Smooth muscle cell (in vitro differentiated cells): Measurements from ENCODE around the gene PAAF1. TPM values are rescaled to one million over a fixed set of nuclear protein-coding genes. Genes with fewer than 3 reads are reported as not detected.

Source experiments
- DNase-seq: peaks from one replicate; lab custom pipeline; 2025; ENCODE audit not compliant: unreplicated experiment; lab: John Stamatoyannopoulos, UW
- H2AFZ ChIP-seq: fragments of 200-600 bp; sonication (generic); 2 replicates; pipeline ENCODE4 v1.6.0; 2016; ENCODE audit warnings: antibody characterized with exemption, low read depth, mild to moderate bottlenecking
- H3F3A ChIP-seq: fragments of 200-600 bp; sonication (generic); 2 replicates; pipeline ENCODE4 v1.6.0; 2017; ENCODE audit warnings: antibody characterized with exemption, low read depth
- H3K27ac ChIP-seq: fragments of 200-600 bp; sonication (generic); 2 replicates; pipeline ENCODE4 v1.5.1; 2016; ENCODE audit warnings: low read depth, mild to moderate bottlenecking
- H3K27me3 ChIP-seq: fragments of 200-600 bp; sonication (generic); 2 replicates; pipeline ENCODE4 v1.6.1; 2016; ENCODE audit warnings: low read depth, mild to moderate bottlenecking
- H3K36me3 ChIP-seq: fragments of 200-600 bp; sonication (generic); 2 replicates; pipeline ENCODE4 v1.5.1; 2016; ENCODE audit warnings: low read depth
- H3K4me1 ChIP-seq: fragments of 200-600 bp; sonication (generic); 2 replicates; pipeline ENCODE4 v1.5.1; 2016; ENCODE audit warnings: low read depth
- H3K4me2 ChIP-seq: fragments of 200-600 bp; sonication (generic); 2 replicates; pipeline ENCODE4 v1.6.0; 2016; ENCODE audit warnings: mild to moderate bottlenecking
- H3K4me3 ChIP-seq: fragments of 200-600 bp; sonication (generic); 2 replicates; pipeline ENCODE4 v1.5.1; 2016; ENCODE audit warnings: mild to moderate bottlenecking
- H3K79me2 ChIP-seq: fragments of 200-600 bp; sonication (generic); 2 replicates; pipeline ENCODE4 v1.6.0; 2016; ENCODE audit warnings: low read depth, mild to moderate bottlenecking
- H3K9ac ChIP-seq: fragments of 200-600 bp; sonication (generic); 2 replicates; pipeline ENCODE4 v1.6.0; 2016; ENCODE audit warnings: low read depth
- H3K9me3 ChIP-seq: fragments of 200-600 bp; sonication (generic); replicated peaks from 2 replicates; pipeline ENCODE4 v1.5.1; 2016; ENCODE audit warnings: low read depth
- H4K20me1 ChIP-seq: fragments of 200-600 bp; sonication (generic); 2 replicates; pipeline ENCODE4 v1.6.0; 2016; ENCODE audit warnings: low read depth
- CTCF ChIP-seq: fragments of 200-600 bp; sonication (generic); IDR thresholded peaks from 2 replicates; pipeline ENCODE4 v1.5.1; 2017; ENCODE audit warnings: borderline replicate concordance, mild to moderate bottlenecking, antibody characterized with exemption; ENCODE audit not compliant: insufficient read depth, poor library complexity, severe bottlenecking
- WGBS: methylation state at CpG from one replicate; pipeline ENCODE4 v1.1.7; 2016; ENCODE audit warnings: low lambda C conversion rate; 5-methylcytosine and 5-hydroxymethylcytosine counted together
- polyA plus RNA-seq: library from polyadenylated mRNA; unstranded; fragments of >200 nt; fragmentation: Nextera tagmentation; extraction: Ambion mirVana; gene quantifications from 2 replicates; pipeline ENCODE4 v1.2.1, GENCODE V29; 2016
- total RNA-seq: library from RNA; depleted of rRNA; stranded (reverse); fragments of >200 nt; gene quantifications from 2 replicates; pipeline ENCODE4 v1.2.3, GENCODE V29; 2014

PAAF1 gene
- total and polyA plus RNA-seq, 2 experiments from 2014 or later = 10.8 to 34.9 TPM

DNA sequence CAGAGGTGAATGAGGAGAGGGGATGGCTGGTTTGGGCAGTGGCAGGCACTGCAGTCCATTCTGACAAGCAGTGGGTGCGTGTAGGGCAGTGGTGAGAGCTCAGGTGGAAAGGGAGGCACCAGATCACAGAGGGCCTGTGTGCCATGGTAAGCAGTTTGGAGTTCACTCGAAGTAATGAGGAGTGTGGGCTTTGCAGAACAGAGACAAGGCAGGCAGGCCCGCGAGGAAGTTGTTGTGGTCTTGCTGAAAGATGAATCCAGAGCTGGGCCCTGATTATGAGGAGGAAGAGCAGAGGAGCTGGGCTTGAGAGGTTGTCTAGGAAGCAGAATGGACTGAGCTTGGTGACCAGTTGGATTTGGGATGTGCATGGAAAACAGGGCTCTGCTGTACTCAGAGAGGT lies 72.4 kb downstream of the PAAF1 start:
- Histone ChIP-seq H3K9ac (no peak overlapping the region), H3K4me1 (no peaks in the 10 kb centered on the region), H3K27ac (no peak overlapping the region), H3K27me3 (no peaks in the 10 kb centered on the region), H3K36me3 (no peaks in the 10 kb centered on the region), H2AFZ (no peak overlapping the region), H3K4me3 (no peak overlapping the region), H3K4me2 (no peak overlapping the region), H4K20me1 (no peaks in the 10 kb centered on the region), H3K9me3 (no peaks in the 10 kb centered on the region), H3K79me2 (no peaks in the 10 kb centered on the region), H3F3A (no peaks in the 10 kb centered on the region)
- no peak for DNase-seq
- WGBS = 92% methylated on average over 4 of the region's 4 CpGs
- no peak for TF ChIP-seq CTCF

DNA sequence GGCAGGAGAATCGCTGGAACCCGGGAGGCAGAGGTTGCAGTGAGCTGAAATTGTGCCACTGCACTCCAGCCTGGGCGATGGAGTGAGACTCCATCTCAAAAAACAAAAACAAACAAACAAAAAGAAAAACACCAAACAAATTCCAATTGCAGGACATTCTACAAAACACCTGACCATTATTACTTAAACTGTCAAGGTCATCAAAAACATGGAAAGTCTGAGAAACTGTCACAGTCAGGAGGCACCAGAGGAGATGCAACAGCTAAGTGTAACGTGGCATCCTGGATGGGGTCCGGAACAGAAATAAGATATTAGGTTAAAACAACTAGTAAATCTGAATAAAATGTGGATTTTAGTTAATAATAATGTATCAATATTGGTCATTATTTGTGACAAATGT lies 73.1 kb downstream of the PAAF1 start:
- TF ChIP-seq CTCF = no peak
- H3K9ac ChIP-seq = no peak overlapping the region
- H2AFZ ChIP-seq = no peak overlapping the region
- no peaks in the 10 kb centered on the region for H3K36me3 ChIP-seq
- no peak overlapping the region for H3K4me3 ChIP-seq
- H3K27me3 ChIP-seq = no peaks in the 10 kb centered on the region
- no peaks in the 10 kb centered on the region for H3F3A ChIP-seq
- WGBS = 81% methylated on average over 5 of the region's 5 CpGs
- no peaks in the 10 kb centered on the region for H4K20me1 ChIP-seq
- H3K4me2 ChIP-seq = no peak overlapping the region
- H3K79me2 ChIP-seq = no peaks in the 10 kb centered on the region
- no peaks in the 10 kb centered on the region for H3K4me1 ChIP-seq
- H3K27ac ChIP-seq = no peak overlapping the region
- DNase-seq = no peak
- no peaks in the 10 kb centered on the region for H3K9me3 ChIP-seq

GRCh38 chr11:73950869-73951710 lies 74.3 kb downstream of the PAAF1 start, which contains the start of gene DNAJB13:
TSS of gene DNAJB13 (plus strand) at chr11:73951026. CDS start at chr11:73951070, 44 bp downstream.
- DNase-seq = no peak

More at GRCh38 chr11:73950869-73951710, 74.3 kb downstream of the PAAF1 start, which contains the start of gene DNAJB13:
- Histone ChIP-seq H2AFZ (no peak within 1 kb of the TSS), H3K4me2 (no peak within 1 kb of the TSS), H3K27ac (no peak within 1 kb of the TSS), H3K9me3 (no peaks in the 10 kb centered on the region), H3K27me3 (no peaks in the 10 kb centered on the region), H3K9ac (no peak within 1 kb of the TSS), H3K4me1 (no peaks in the 10 kb centered on the region), H4K20me1 (no peaks in the 10 kb centered on the region), H3K36me3 (no peaks in the 10 kb centered on the region), H3F3A (no peaks in the 10 kb centered on the region), H3K79me2 (no peaks in the 10 kb centered on the region), H3K4me3 (no peak within 1 kb of the TSS)
- 80% methylated on average over 12 of the region's 12 CpGs for WGBS
- no peak for TF ChIP-seq CTCF
